SK-N-SH treated with all-trans-retinoic acid at 6 μM for 48 hours (cell line): ENCODE measurements around the gene SDC1.

ENCODE experiments used
- ATAC-seq: fragments of 200-7000 bp; cut with Tn5 transposase; 3 replicates; pipeline ENCODE4 v1.9.1; 2020; ENCODE audit warnings: mild to moderate bottlenecking, moderate library complexity
- ARNTL ChIP-seq: fragments of 450-650 bp; formaldehyde crosslinking; IDR thresholded peaks from 2 replicates; pipeline ENCODE4 v1.5.0; 2020; ENCODE audit warnings: low read depth, mild to moderate bottlenecking, moderate library complexity, borderline replicate concordance
- BACH2 ChIP-seq: fragments of 250-450 bp; sonication (Bioruptor Pico); IDR thresholded peaks from 2 replicates; pipeline ENCODE4 v1.9.0; 2021; ENCODE audit warnings: mild to moderate bottlenecking, borderline replicate concordance
- CREB5 ChIP-seq: fragments of 250-450 bp; sonication (Bioruptor Pico); IDR thresholded peaks from 2 replicates; pipeline ENCODE4 v1.5.1; 2020; ENCODE audit warnings: low read depth, mild to moderate bottlenecking, moderate library complexity
- CSDC2 ChIP-seq: fragments of 250-450 bp; sonication (Bioruptor Pico); IDR thresholded peaks from 2 replicates; pipeline ENCODE4 v1.5.0; 2020; ENCODE audit warnings: mild to moderate bottlenecking, moderate library complexity
- CSRNP3 ChIP-seq: fragments of 250-450 bp; sonication (Bioruptor Pico); IDR thresholded peaks from 2 replicates; pipeline ENCODE4 v1.5.1; 2021; ENCODE audit warnings: mild to moderate bottlenecking, moderate library complexity
- ESRRG ChIP-seq: fragments of 250-450 bp; sonication (Bioruptor Pico); IDR thresholded peaks from 2 replicates; pipeline ENCODE4 v1.6.1; 2021; ENCODE audit warnings: mild to moderate bottlenecking
- GLIS3 ChIP-seq: fragments of 250-450 bp; sonication (Bioruptor Pico); IDR thresholded peaks from 2 replicates; pipeline ENCODE4 v1.5.0; 2020; ENCODE audit warnings: mild to moderate bottlenecking, moderate library complexity
- ISL1 ChIP-seq: fragments of 250-450 bp; sonication (Bioruptor Pico); IDR thresholded peaks from 2 replicates; pipeline ENCODE4 v2.1.2; 2022; ENCODE audit warnings: mild to moderate bottlenecking, moderate library complexity
- OSR1 ChIP-seq: fragments of 250-450 bp; sonication (Bioruptor Pico); IDR thresholded peaks from 2 replicates; pipeline ENCODE4 v1.8.0; 2022; ENCODE audit warnings: moderate library complexity, mild to moderate bottlenecking, inconsistent platforms
- PATZ1 ChIP-seq: fragments of 250-450 bp; sonication (Bioruptor Pico); IDR thresholded peaks from 2 replicates; pipeline ENCODE4 v1.8.0; 2020; ENCODE audit warnings: mild to moderate bottlenecking, moderate library complexity, borderline replicate concordance
- POU6F1 ChIP-seq: fragments of 250-450 bp; sonication (Bioruptor Pico); IDR thresholded peaks from 2 replicates; pipeline ENCODE4 v1.8.0; 2021; ENCODE audit warnings: low read depth, mild to moderate bottlenecking, moderate library complexity, borderline replicate concordance
- PPARA ChIP-seq: fragments of 250-450 bp; sonication (Bioruptor Pico); IDR thresholded peaks from 2 replicates; pipeline ENCODE4 v1.5.0; 2020; ENCODE audit warnings: mild to moderate bottlenecking, borderline replicate concordance
- RARB ChIP-seq: fragments of 250-450 bp; sonication (Bioruptor Pico); IDR thresholded peaks from 2 replicates; pipeline ENCODE4 v1.8.0; 2021; ENCODE audit warnings: mild to moderate bottlenecking, moderate library complexity
- SNAI2 ChIP-seq: fragments of 250-450 bp; sonication (Bioruptor Pico); IDR thresholded peaks from 2 replicates; pipeline ENCODE4 v1.5.0; 2020; ENCODE audit warnings: mild to moderate bottlenecking, moderate library complexity
- TCF4 ChIP-seq: fragments of 250-450 bp; sonication (Bioruptor Pico); IDR thresholded peaks from 2 replicates; pipeline ENCODE4 v1.8.0; 2021; ENCODE audit warnings: mild to moderate bottlenecking, moderate library complexity, borderline replicate concordance
- TOX ChIP-seq: fragments of 250-450 bp; sonication (Bioruptor Pico); IDR thresholded peaks from 2 replicates; pipeline ENCODE4 v1.8.0; 2021; ENCODE audit warnings: mild to moderate bottlenecking, moderate library complexity, borderline replicate concordance
- TSHZ2 ChIP-seq: fragments of 250-450 bp; sonication (Bioruptor Pico); IDR thresholded peaks from 2 replicates; pipeline ENCODE4 v1.5.0; 2020; ENCODE audit warnings: mild to moderate bottlenecking, moderate library complexity
- ZC3H10 ChIP-seq: fragments of 250-450 bp; sonication (Bioruptor Pico); IDR thresholded peaks from 2 replicates; pipeline ENCODE4 v1.5.1; 2021; ENCODE audit warnings: mild to moderate bottlenecking, moderate library complexity
- ZFP3 ChIP-seq: fragments of 250-450 bp; sonication (Bioruptor Pico); IDR thresholded peaks from 2 replicates; pipeline ENCODE4 v1.5.0; 2020; ENCODE audit warnings: mild to moderate bottlenecking, moderate library complexity
- ZFP30 ChIP-seq: fragments of 450-650 bp; formaldehyde crosslinking; IDR thresholded peaks from 2 replicates; pipeline ENCODE4 v1.5.0; 2022; ENCODE audit warnings: mild to moderate bottlenecking, moderate library complexity
- ZNF565 ChIP-seq: fragments of 450-650 bp; formaldehyde crosslinking; conservative IDR thresholded peaks from 2 replicates; pipeline ENCODE4 v1.5.0; 2020; ENCODE audit warnings: low read depth, mild to moderate bottlenecking, moderate library complexity
- ZNF70 ChIP-seq: fragments of 450-650 bp; formaldehyde crosslinking; IDR thresholded peaks from 2 replicates; pipeline ENCODE4 v1.5.0; 2020; ENCODE audit warnings: mild to moderate bottlenecking, moderate library complexity

SDC1 gene

GRCh38 chr2:20254731-20255130, 29.8 kb upstream of the SDC1 start:
- TF ChIP-seq SNAI2 (CRISPR knock-in tag) (no peak), ARNTL (CRISPR knock-in tag) (no peak), PPARA (no peak), ISL1 (CRISPR knock-in tag) (no peak), TOX (CRISPR knock-in tag) (no peak), POU6F1 (CRISPR knock-in tag) (no peak), PATZ1 (CRISPR knock-in tag) (no peak), TCF4 (CRISPR knock-in tag) (no peak), ZFP3 (CRISPR knock-in tag) (no peak), ZNF565 (CRISPR knock-in tag) (no peak), GLIS3 (CRISPR knock-in tag) (no peak), TSHZ2 (CRISPR knock-in tag) (no peak), ESRRG (CRISPR knock-in tag) (no peak), CSDC2 (CRISPR knock-in tag) (no peak), ZC3H10 (CRISPR knock-in tag) (no peak), BACH2 (no peak), ZFP30 (CRISPR knock-in tag) (no peak), OSR1 (no peak), RARB (CRISPR knock-in tag) (no peak)
- no peak for ATAC-seq

GRCh38 chr2:20250436-20250835, 25.5 kb upstream of the SDC1 start:
- TF ChIP-seq PATZ1 (CRISPR knock-in tag) (no peak), CSRNP3 (CRISPR knock-in tag) (no peak), BACH2 (no peak), PPARA (no peak), TSHZ2 (CRISPR knock-in tag) (no peak), CREB5 (CRISPR knock-in tag) (no peak), GLIS3 (CRISPR knock-in tag) (no peak), ARNTL (CRISPR knock-in tag) (no peak), ZNF70 (CRISPR knock-in tag) (no peak), TOX (CRISPR knock-in tag) (no peak), OSR1 (no peak), ZFP3 (CRISPR knock-in tag) (no peak), ISL1 (CRISPR knock-in tag) (no peak), ZFP30 (CRISPR knock-in tag) (no peak), CSDC2 (CRISPR knock-in tag) (no peak)
- no peak for ATAC-seq
